PC-3 (cell line): ENCODE data around the gene HSPH1. TPM values are rescaled to one million over a fixed set of nuclear protein-coding genes. Genes with fewer than 3 reads are reported as not detected.

Experiments
- ATAC-seq: fragments of 200-7000 bp; cut with Tn5 transposase; 2 replicates; pipeline ENCODE4 v1.9.1; 2020; ENCODE audit warnings: mild to moderate bottlenecking, moderate library complexity
- BruUV-seq: library from RNA; stranded (reverse); fragments of 400-500 nt; replicated peaks from 2 replicates; lab custom pipeline; 2021; lab: Mats Ljungman, UMichigan
- CTCF ChIA-PET: fragments of 300-600 bp; sonication (Branson Sonifier 250); formaldehyde crosslinking; loops from one replicate; lab custom pipeline; 2022; ENCODE audit warnings: antibody characterized with exemption; lab: Charles Lee
- POLR2A ChIA-PET: fragments of 300-600 bp; sonication (Branson Sonifier 250); formaldehyde crosslinking; loops from one replicate; lab custom pipeline; 2022; ENCODE audit warnings: antibody characterized with exemption; ENCODE audit not compliant: unreplicated experiment; lab: Charles Lee
- DNase-seq: peaks from one replicate; pipeline ENCODE4 v3.0.0-alpha.2; 2015
- H2AFZ ChIP-seq: fragments of 300-600 bp; sonication (generic); 2 replicates; pipeline ENCODE4 v1.6.0; 2016; ENCODE audit warnings: antibody characterized with exemption, low read length
- H3F3A ChIP-seq: fragments of 300-600 bp; sonication (generic); one replicate; pipeline ENCODE4 v1.6.0; 2017; ENCODE audit warnings: antibody characterized with exemption, low read length, control low read depth, mild to moderate bottlenecking; ENCODE audit not compliant: unreplicated experiment
- H3K27ac ChIP-seq: fragments of 300-600 bp; sonication (generic); 2 replicates; pipeline ENCODE4 v1.5.1; 2016; ENCODE audit warnings: mild to moderate bottlenecking, low read length
- H3K27me3 ChIP-seq: fragments of 300-600 bp; sonication (generic); 2 replicates; pipeline ENCODE4 v1.6.1; 2016; ENCODE audit warnings: low read length, mixed read lengths
- H3K36me3 ChIP-seq: fragments of 300-600 bp; sonication (generic); 2 replicates; pipeline ENCODE4 v1.6.1; 2016; ENCODE audit warnings: low read depth, mixed run types, low read length, mixed read lengths
- H3K4me1 ChIP-seq: fragments of 300-600 bp; sonication (generic); 2 replicates; pipeline ENCODE4 v1.5.1; 2016; ENCODE audit warnings: low read length; ENCODE audit not compliant: insufficient read depth
- H3K4me2 ChIP-seq: fragments of 300-600 bp; sonication (generic); 2 replicates; pipeline ENCODE4 v1.6.0; 2016; ENCODE audit warnings: low read length
- H3K4me3 ChIP-seq: fragments of 300-600 bp; sonication (generic); 2 replicates; pipeline ENCODE4 v1.5.1; 2016; ENCODE audit warnings: mild to moderate bottlenecking, low read length, mixed read lengths
- H3K79me2 ChIP-seq: fragments of 300-600 bp; sonication (generic); 2 replicates; pipeline ENCODE4 v1.6.1; 2017; ENCODE audit warnings: low read length, mixed read lengths
- H3K9ac ChIP-seq: fragments of 300-600 bp; sonication (generic); 2 replicates; pipeline ENCODE4 v1.6.0; 2016; ENCODE audit warnings: mild to moderate bottlenecking, low read length
- H3K9me2 ChIP-seq: fragments of 300-600 bp; sonication (generic); replicated peaks from 2 replicates; pipeline ENCODE4 v1.6.1; 2016; ENCODE audit warnings: mixed run types, low read length, mixed read lengths
- H3K9me3 ChIP-seq: fragments of 300-600 bp; sonication (generic); 2 replicates; pipeline ENCODE4 v1.6.1; 2016; ENCODE audit warnings: low read length, mixed read lengths
- H4K20me1 ChIP-seq: fragments of 300-600 bp; sonication (generic); 2 replicates; pipeline ENCODE4 v1.6.1; 2016; ENCODE audit warnings: low read length, mixed read lengths
- EZH2 ChIP-seq: fragments of 300-600 bp; sonication (generic); IDR thresholded peaks from one replicate; pipeline ENCODE4 v1.6.1; 2017; ENCODE audit warnings: antibody characterized with exemption, mild to moderate bottlenecking, low read length; ENCODE audit not compliant: unreplicated experiment
- EZH2phosphoT487 ChIP-seq: fragments of 300-600 bp; sonication (generic); IDR thresholded peaks from 2 replicates; pipeline ENCODE4 v1.6.1; 2018; ENCODE audit warnings: mild to moderate bottlenecking, antibody characterized with exemption, low read length, borderline replicate concordance
- intact Hi-C: fragments of 100-400 bp; cut with micrococcal nuclease; formaldehyde crosslinking; loops from 2 replicates; pipeline ENCODE4 v1.9.0; 2023
- total RNA-seq: library from RNA; depleted of rRNA; stranded (reverse); fragments of >200 nt; gene quantifications from 2 replicates; pipeline ENCODE4 v1.2.3, GENCODE V29; 2014
- TF ChIP-seq, protein P1 (sequence below): fragments of 300-600 bp; sonication (generic); conservative IDR thresholded peaks from 2 replicates; pipeline ENCODE4 v1.5.1; 2017; ENCODE audit warnings: antibody characterized with exemption, low read depth, mild to moderate bottlenecking, low read length

The HSPH1 gene
- total RNA-seq, 1 experiment from 2014 or later = 83.7 TPM

DNA sequence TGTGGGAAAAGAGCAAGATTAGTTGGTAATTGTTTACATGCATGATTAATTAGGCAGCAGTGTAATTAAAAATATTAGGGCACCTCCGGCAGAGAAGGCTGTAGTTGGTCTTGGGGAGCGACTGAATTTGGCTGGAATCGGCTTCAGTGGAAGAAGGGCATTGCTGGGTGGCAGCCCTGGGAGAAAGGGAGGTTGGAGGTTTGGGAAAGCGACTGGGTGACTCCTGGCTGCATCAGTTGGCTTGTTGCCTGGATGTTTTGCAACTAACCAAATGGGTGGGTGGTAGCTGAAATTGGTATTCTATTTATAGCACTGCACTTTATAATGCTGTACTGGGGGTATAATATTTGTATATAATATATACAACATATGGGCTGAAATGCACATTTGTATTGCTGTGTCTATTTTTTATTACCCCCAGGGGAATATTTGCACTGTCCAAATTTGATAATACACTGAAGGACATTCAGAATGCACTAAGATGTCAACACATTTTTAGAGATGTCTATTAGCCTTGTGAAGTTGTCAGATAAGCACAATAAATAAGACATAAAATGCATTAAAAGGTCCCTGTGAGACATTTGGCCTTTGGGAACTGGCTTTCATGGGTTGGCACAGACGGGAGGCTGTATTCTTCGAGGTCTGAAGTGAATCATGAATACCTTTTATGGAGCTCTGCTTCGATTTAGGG lies 39.8 kb upstream of the HSPH1 start:
- Histone ChIP-seq H3K4me1 (peaks cover 25% of the 10 kb centered on the region), H3K9ac (peak overlapping the region; percentile 59), H3F3A (no peaks in the 10 kb centered on the region), H3K9me3 (no peaks in the 10 kb centered on the region), H3K27ac (no peak overlapping the region), H3K79me2 (peaks cover 10% of the 10 kb centered on the region), H3K36me3 (no peaks in the 10 kb centered on the region), H3K9me2 (no peaks in the 10 kb centered on the region), H3K4me2 (peak overlapping the region; percentile 99), H2AFZ (peak overlapping the region; percentile 80), H3K4me3 (peak overlapping the region; percentile 78), H3K27me3 (no peaks in the 10 kb centered on the region), H4K20me1 (no peaks in the 10 kb centered on the region)
- BruUV-seq = no TSS peak
- intact Hi-C loops = loop anchor here (5.0 kb wide), 1 partner anchor 39 kb away; the partner anchor contains the start of gene HSPH1
- ATAC-seq (no peak), DNase-seq (peak; percentile 50)
- ChIA-PET POLR2A (no interaction called here), CTCF (no interaction called here)
- TF ChIP-seq EZH2 (no peak), EZH2phosphoT487 (no peak)
- TF ChIP-seq, protein P1, sequence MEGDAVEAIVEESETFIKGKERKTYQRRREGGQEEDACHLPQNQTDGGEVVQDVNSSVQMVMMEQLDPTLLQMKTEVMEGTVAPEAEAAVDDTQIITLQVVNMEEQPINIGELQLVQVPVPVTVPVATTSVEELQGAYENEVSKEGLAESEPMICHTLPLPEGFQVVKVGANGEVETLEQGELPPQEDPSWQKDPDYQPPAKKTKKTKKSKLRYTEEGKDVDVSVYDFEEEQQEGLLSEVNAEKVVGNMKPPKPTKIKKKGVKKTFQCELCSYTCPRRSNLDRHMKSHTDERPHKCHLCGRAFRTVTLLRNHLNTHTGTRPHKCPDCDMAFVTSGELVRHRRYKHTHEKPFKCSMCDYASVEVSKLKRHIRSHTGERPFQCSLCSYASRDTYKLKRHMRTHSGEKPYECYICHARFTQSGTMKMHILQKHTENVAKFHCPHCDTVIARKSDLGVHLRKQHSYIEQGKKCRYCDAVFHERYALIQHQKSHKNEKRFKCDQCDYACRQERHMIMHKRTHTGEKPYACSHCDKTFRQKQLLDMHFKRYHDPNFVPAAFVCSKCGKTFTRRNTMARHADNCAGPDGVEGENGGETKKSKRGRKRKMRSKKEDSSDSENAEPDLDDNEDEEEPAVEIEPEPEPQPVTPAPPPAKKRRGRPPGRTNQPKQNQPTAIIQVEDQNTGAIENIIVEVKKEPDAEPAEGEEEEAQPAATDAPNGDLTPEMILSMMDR = no peak

- peaks cover 10% of the 10 kb centered on the region for H3K79me2 ChIP-seq
- peak; percentile 39 for ATAC-seq
- no TSS peak for BruUV-seq
- ChIA-PET POLR2A (no interaction called here), CTCF (no interaction called here)
- H3K27ac ChIP-seq = no peak overlapping the region
- H3K4me3 ChIP-seq = peak overlapping the region; percentile 78
- no peaks in the 10 kb centered on the region for H3K9me3 ChIP-seq
- H3K27me3 ChIP-seq = no peaks in the 10 kb centered on the region
- H4K20me1 ChIP-seq = no peaks in the 10 kb centered on the region
- H3K4me1 ChIP-seq = peaks cover 25% of the 10 kb centered on the region
- no peaks in the 10 kb centered on the region for H3F3A ChIP-seq
- peak overlapping the region; percentile 59 for H3K9ac ChIP-seq
- no peaks in the 10 kb centered on the region for H3K9me2 ChIP-seq
- peak; percentile 31 for DNase-seq
- peak overlapping the region; percentile 80 for H2AFZ ChIP-seq
- peak overlapping the region; percentile 99 for H3K4me2 ChIP-seq
- intact Hi-C loops = loop anchor here (5.0 kb wide), 1 partner anchor 38 kb away; the partner anchor contains the start of gene HSPH1
- no peaks in the 10 kb centered on the region for H3K36me3 ChIP-seq
- TF ChIP-seq, protein P1 = no peak
- no peak for TF ChIP-seq EZH2phosphoT487
- no peak for TF ChIP-seq EZH2
Observed at GRCh38 chr13:31200637-31200971, 38.9 kb upstream of the HSPH1 start.
